MV-4-11 (cell line): ENCODE results near the gene PLEKHA1.

ENCODE experiments used
- DNase-seq: peaks from one replicate; lab custom pipeline; 2025; lab: John Stamatoyannopoulos, UW

The PLEKHA1 gene

DNA sequence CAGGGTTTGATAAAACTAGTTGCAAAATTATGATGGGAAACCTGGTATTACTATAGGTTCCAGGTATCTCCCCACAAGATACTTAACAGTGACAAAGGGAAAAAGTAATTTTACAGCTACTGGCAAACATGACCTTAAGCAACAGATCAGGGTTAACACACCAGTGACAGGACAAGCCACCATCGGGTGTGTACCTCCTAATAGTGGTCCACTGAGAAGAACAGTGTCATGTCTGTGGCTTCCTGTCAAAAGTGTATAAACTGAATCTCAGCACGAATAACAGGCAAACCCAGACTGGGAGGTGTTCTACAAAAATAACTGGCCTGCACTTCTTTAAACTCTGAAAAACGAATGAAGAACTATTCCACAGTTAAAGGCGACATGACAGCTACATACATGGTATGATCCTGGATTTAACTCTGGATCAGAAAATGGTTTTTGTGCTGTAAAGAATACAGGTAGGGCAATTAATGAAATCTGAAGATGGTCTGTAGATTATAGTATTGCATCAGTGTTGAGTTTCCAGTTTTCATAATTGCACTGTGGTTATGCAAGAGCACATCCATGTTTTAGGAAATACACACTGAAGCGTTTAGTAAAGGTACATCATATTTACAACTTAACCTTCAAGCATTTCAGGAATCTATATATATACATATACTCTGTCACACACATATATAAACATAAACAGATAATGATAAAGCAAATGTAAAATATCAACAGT is 47.9 kb downstream of the PLEKHA1 start:
- no peak for DNase-seq

DNA sequence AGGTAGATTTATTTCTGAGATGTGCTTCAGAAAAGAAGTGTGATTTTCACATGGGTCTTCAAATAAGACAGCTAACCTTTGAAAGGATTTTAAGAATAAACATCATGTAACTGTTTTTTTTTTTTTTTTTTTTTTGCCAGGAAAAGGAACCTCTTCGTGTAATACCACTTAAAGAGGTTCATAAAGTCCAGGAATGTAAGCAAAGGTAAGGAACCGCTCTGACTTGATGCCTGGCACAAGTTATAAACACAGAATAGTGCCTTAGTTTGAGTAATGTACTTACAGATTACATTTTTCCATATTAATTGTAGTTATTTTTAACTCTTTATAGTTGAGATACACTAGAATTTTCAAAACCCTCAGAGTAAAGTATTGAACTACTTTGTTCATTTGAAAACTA is 49.6 kb downstream of the PLEKHA1 start:
- DNase-seq, result no peak

DNA sequence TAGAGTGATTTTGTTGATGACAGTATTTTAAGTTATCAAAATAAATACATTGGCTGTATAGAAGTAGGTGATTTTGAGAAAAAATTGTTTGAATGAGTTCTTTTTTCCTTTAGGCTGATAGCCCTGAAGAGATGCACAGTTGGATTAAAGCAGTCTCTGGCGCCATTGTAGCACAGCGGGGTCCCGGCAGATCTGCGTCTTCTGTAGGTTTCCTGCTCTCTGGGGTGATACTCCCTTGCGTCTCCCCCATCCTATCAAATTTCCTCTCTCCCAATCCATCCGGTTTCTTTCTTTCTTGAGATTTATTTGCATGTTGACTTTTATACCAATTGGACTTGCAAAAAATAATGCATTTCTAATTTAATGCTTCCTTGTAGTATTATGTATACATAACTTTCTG is 52.3 kb downstream of the PLEKHA1 start:
- DNase-seq, result no peak

DNA sequence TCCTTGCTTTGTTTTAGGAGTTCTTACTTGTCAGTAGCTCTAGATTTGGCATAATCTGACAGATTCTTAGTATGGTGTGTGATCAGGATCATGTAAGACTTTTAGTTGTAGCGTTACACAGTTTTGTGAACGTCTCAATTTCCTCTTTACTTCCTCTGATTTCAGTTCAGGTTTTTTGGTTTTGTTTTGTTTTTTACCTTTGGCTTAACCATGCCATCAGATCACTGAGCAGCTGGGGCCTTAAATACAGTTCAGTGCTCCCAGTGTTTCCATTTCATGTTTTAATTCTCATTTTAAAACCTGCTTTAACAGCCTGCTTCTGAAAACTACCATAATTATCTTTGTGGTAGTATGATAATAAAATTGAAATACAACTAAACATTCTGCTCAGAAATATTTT is 52.8 kb downstream of the PLEKHA1 start:
- DNase-seq, result no peak

DNA sequence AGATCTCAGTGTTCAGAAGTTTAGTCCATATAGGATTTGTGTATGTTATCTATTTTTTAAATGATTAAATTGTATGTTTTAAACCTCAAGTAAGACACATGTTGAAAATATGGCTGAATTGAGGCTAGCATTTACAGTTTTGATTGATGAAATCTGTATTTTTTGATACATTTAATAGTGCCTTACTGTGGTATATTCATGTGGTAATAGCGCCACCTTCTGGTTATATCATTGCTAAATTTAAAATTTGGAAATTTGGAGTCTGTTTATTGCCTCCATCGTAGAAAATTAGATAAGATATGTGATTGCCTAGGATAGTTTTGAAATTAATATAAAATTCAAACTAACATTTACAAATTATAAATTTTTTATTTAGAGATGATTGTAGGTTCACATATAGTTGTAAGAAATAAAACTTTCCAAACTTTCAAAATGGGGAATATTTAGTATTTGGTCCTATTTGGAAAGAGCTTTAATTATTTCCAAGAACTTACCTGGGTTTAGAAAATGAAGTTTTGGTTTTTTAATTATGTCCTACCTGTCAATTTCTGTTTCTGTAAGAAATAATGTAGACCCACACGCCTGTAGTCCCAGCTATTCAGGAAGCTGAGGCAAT is 60.8 kb downstream of the PLEKHA1 start:
- DNase-seq, result no peak

DNA sequence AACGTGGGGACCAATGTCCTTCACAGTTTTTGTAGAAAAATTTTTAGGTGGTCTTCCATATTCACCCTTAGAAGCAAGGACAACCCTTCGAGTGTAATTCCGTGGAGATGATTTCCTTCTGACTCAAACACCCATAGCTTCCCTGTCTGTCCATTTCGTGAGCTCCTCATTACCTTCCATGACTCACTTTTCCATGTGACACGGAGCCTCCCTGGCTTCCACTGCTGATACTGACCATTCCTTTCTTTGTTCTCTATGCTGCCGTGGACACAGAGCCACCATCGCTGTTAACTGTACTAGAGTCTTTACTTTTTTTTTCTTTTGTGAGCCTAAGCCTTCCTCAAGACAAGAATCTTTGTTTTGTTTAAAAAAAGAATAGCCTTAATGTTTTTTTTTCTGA is 67.5 kb downstream of the PLEKHA1 start:
- no peak for DNase-seq

DNA sequence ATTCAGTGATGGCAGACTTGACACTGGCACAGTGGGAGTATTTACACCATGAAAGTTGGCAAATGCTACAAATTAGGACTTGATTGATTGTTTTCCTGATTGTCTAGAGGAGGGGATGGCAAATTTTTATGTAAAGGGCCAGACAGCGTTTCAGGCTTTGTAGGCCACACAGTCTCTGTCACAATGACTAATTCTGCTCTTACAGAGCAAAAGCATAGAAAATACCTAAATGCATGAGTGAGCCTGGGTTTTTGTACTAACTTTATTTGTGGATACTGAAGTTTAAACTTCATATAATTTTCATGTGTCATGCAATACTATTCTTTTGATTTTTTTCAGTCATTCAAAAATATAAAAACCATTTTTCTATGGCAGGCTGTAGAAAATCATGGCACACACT is 71.0 kb downstream of the PLEKHA1 start:
- DNase-seq, result no peak

DNA sequence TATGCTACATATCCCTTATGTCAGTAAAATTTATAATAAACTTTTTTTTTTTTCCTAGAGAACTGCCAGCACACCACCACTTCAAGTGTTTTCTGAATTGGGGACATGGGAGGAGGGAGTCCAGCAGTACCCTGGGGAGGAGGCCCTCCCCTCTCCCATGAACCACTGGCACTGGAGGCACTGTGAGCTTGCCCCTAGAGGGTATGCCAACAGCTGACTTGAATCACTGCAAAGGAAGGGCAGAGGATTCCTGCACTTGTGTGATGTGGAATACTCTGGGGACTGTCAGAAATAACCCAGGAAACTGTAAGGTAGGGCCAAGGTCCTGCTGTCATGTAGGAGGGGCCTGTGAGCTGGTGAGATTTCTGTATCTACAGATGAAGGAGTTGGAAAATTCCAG is 71.4 kb downstream of the PLEKHA1 start:
- DNase-seq, result no peak

DNA sequence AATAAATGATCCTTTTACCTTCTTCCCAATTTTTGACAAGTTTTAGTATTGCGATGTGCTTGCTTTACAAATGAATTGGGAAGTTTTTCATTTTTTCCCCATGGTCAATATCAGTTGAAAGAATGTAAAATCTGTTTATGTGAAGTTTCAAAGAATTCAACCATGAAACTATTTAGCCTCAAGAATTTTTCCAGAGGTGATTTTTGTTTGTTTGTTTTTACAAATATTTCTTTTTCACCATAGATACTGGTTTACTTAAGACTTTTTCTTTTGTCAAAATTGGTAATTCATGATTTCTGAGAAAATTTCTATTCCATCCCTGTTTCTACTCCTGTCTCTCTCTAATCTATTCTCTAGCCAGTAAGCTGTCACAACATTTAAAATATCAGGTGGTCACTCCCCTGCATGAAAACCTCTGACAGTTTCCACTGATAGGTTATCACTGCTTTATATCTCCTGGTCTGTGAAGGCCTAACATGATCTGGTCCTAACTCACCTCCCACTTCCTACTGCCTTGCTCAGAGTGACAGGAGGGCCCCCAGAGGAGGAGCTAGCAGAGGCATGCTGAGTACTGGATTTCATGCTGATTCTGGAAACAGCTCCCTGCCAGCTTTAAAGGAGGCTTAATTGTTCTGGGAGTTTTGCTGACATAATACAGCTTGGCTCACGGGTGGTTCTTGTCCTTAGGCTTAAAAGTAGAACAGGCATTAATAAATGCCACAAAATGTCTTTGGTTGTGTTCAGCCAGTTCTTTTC is 72.3 kb downstream of the PLEKHA1 start:
- DNase-seq, result no peak

DNA sequence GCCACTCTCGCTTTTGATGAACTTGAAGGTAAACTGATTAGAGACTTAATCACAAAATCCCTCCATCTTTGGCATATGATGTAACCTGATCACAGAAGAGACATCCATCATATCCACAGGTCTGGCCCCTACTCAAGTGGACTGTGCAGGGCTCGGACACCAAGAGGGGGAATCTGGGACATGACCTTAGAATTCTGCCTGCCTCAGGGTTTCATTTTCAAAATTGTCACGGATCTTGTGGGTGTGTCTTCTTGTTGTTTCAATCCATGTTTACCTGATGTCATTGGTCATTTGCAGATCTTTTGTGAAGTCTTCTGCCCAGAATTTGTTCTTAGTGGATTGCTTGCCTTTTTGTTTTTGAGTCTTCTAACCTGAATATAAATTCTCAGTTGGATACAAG is 74.1 kb downstream of the PLEKHA1 start:
- no peak for DNase-seq

DNA sequence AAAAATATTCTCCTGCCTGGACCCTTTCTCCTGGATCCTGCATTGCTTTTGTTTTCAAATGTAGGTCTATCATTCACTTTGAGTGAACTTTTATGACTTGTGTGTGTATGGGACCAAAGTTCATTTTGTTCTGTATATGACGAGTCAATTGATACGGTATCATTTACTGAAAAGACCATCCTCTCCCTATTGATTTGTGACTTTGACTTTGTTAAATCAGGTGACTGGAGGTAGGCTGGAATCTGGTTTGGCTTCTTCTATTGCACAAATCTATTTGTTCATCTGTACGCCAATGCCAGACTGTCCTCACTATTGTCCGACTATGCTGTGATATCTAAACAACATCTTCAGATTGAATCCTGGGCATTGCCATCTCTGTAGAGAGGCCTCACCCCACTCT is 74.6 kb downstream of the PLEKHA1 start:
- DNase-seq, result no peak

DNA sequence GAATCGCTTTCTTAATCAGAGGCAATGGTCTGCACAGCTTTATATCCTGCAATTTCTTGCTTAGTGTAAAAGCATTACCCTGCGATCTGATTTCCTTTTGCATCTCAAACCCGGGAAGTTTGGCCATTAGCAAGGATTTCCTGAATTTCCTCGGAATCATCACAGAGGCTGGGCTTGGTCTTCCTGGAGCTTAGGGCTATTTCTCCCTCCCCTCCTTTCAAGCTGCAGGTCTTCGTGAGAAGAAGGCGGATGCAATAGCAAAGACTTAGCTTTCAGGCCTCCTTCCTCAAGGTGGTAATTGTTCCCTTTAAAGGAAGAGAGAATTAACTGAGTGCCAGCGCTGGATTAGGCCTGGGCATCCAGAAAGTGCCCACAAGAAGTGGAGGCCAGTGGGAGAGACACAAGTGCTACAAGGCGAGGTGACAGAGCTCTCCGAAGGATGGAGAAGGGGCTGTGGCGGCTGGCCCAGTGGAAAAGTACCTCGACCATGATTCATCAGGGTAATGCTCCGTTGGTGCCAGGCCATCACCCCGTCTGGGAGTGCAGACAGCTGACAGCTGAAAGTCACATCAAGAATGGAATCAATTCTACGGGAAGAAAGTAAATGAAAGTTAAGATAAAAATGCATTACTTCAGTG is 76.0 kb downstream of the PLEKHA1 start:
- no peak for DNase-seq

DNA sequence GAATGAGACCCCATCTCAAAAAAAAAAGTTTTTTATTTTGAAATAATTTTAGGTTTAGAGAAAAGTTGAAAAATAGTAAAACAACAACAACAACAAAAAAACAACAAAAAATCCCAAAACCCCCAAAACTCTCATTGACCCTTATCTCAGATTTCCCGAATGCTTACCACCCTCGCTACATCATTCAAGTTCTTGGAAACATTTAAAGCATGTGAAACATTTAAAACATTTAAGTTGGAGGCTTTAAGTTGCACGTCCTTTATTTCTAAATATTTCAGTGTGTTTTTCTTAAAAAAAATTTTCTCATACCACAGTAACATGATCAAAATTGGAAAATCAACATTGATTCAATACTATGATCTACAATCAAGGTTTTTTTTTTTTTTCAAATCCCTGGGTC is 79.6 kb downstream of the PLEKHA1 start:
- DNase-seq, result no peak

DNA sequence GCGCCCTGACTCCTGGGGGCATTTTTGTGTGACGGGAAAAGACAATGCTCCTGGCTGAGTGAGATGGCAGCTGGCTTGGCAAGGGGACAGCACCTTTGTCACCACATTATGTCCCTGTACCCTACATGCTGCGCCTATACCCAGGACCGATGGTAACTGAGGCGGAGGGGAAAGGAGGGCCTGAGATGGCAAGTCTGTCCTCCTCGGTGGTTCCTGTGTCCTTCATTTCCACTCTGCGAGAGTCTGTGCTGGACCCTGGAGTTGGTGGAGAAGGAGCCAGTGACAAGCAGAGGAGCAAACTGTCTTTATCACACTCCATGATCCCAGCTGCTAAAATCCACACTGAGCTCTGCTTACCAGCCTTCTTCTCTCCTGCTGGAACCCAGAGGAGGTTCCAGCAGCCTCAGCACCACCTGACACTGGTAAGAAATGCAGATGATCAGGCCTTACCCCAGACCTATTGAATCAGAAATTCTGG is 80.1 kb downstream of the PLEKHA1 start, which contains the start of gene ARMS2:
ARMS2 (plus strand) TSS at position 51 of the 478 bp plus-strand sequence; CDS start at position 126, 75 bp downstream.
- no peak for DNase-seq

DNA sequence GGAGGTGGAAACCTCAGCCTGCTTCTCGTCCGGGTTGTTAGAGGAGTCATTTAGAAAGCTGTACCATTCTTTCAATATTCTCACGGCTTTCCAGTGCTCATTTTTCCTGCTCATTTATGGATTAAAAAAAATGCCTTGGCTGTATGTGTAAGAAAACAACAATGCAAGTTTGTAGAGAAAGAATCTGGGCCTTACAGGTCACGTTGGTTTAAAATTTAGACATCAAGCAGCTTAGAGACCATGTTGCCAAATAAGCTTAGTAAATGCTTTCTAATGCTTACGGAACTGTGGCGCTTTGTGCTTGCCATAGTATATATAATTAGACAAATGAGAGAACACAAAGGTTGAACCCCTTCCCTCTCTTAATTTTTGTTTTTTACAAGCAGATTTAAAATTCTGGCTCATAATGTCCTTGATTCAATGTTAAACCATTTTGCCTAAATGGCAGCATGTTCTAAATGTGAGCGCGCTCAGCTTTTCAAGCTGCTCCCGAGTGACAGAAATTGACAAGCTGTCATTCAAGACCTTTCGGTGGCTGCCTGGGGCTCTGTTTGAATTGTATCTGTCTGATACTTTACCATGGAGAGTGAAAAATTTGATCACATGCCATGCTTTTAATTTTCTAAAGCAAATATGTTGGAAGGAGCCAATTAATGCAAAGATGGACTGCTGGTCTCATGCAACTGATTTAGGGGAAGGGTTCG is 81.0 kb downstream of the PLEKHA1 start:
- DNase-seq, result no peak

DNA sequence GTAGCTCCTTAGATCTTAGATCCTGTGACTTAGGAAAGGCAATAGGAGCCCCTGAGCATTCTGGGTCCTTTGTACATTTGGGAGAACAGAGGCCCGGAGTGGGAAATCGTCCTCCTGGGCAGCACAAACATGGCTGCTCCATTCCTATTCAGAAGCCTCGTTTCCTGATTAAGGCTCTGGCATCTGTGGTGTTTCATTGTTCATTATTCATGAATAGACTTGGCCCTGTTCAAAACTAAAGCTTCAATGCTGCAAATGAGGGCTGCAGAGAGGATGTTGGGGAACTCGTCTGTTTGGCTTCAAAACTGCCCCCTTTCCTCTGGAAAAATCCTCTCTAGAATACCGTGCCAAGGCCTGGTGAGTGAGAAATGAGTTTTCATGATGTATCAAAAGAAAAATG is 83.4 kb downstream of the PLEKHA1 start:
- no peak for DNase-seq

DNA sequence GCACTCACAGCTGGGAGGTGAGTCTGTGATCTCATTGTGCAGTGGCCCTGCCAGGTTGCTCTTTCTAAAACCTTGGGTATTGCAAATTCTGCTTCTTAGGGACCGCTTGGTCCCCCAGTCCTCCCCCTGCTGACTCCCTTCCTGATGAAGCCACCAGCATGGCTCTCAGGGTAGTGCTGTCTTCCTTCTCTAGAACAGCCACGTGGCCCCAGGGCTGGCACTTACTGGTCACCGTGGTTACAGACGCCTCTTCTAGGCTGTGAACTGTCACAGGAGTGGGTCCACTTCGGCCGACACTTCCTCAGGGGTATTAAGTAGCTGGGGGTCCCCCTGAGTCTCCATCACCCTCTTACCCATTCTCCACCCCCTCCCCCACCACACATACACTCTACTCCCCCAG is 84.2 kb downstream of the PLEKHA1 start:
- no peak for DNase-seq

DNA sequence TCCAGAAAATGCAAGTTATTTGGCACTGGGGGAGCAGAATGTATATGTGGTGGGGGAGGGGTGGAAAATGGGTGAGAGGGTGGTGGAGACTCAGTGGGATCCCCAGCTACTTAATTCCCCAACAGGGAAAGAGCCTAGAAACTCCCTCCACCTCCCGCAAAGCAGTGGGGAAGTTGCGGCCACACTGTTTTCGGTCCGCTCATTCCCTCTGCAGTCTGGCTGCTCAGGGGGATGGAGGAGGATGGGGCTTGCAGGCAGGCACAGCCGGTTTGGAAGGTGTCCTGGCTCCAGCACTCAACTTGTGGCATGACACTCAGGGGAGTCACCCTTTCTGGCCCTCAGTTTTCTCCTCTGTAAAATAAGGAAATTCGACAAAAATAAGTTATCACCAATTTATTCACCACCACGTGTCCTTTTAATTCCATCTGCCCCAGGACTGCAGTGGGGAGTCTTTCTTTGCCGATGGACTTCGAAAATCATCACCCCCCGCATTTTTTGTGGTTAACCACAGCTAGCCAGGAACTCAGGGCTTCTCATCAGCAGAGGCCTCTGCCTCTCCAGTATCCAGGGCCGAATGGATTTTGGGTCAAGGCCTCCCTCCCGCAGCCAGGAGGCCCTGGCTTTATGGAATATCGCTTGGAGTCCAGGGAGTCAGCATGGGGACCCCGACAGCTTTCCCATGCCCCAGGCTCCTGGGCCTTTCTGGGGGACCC is 85.2 kb downstream of the PLEKHA1 start:
- peak; percentile 46 for DNase-seq

DNA sequence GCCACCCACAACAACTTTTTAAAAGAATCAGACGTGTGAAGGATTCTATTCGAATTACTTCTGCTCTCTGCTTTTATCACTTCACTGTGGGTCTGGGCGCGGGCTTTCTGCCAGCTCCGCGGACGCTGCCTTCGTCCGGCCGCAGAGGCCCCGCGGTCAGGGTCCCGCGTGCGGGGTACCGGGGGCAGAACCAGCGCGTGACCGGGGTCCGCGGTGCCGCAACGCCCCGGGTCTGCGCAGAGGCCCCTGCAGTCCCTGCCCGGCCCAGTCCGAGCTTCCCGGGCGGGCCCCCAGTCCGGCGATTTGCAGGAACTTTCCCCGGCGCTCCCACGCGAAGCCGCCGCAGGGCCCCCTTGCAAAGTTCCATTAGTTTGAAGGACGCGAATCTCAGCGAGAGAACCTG is 86.4 kb downstream of the PLEKHA1 start:
- no peak for DNase-seq

DNA sequence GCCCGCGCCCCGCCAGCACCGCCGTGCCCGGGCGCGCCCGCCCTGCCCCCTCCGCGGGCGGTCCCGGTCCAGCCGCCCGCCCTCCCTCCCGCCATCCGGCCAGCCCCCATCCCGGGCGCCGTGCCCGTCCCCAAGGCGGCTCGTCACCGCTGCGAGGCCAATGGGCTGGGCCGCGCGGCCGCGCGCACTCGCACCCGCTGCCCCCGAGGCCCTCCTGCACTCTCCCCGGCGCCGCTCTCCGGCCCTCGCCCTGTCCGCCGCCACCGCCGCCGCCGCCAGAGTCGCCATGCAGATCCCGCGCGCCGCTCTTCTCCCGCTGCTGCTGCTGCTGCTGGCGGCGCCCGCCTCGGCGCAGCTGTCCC is 86.8 kb downstream of the PLEKHA1 start, which contains the start of gene HTRA1:
HTRA1 (plus strand) TSS at position 187 of the 362 bp plus-strand sequence; CDS start at position 287, 100 bp downstream.
- DNase-seq, result no peak
